HUDEP-2 (cell line): Measurements from ENCODE around the gene MRTFA.
"Not testable (repeated sequence)": the region's sequence is repeated elsewhere in the genome, so short reads cannot be mapped to it uniquely, and the experiment has no call there.

Experiments used
- DNase-seq, 76 experiments: peaks; one replicate each; lab custom pipeline; 2025; ENCODE audit not compliant: unreplicated experiment in 76 of 76; lab: John Stamatoyannopoulos, UW

Gene MRTFA

DNA sequence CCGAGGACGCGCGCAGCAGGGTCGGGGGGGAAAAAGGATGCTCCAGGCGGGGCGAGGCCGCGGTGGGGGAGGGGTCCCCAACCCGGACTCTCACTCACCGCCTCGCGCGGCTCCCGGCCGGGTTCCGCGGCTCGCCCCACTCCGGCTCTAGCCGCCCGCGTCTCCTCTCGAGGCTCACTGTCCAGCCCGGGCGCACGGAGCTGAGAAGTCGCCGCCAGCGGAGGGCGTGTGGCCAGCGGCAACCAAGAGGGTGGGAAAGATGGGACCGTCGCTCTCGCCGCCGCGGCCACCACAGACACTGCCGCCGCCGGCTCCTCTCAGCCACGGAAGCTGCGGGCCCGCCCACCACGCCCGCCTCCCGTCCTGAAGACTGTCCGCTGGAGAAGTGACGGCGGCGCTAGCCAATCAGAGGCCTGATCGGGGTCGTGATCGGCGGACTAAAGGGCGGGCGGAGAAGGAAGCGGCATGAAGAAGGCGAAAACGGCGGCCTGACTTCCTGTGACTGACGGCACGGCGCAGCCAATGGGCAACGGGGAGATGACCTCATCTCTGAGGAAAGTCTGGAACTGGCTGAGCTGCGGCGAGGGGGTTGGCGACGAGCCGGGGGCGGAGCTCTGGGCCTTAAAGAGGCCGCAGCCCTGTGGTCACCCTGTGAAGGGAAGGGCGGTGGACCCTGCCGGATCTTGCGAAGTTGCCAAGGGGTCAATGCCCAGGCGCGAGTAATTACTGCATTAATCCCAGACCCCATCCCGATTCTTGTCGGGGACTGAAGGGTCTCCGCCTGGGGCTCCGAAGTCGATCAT lies at the start of gene MRTFA:
TSS of gene MRTFA (minus strand) at position 340 of the 803 bp plus-strand sequence.
- DNase-seq: peak in 75 of 76 experiments; percentile 88 to 100 (median 99)

DNA sequence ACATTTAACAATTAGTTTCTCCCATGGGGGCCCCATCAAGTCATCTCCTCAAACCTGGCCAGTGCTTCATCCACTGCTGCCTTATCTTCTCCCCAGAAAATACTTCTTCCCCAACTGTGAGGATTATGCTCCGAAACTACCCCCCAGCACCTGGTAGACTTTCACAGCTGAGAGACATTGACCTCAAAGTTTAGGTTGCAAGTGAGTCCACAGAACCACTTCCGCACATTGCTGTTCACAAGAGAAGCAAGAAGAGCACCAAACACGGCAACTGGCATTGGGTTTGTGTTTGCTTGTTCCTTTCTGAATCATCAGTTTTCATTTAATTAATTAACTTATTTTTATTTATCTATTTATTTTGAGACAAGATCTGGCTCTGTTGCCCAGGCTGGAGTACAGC lies 48.9 kb upstream of the MRTFA start:
- DNase-seq: no peak

DNA sequence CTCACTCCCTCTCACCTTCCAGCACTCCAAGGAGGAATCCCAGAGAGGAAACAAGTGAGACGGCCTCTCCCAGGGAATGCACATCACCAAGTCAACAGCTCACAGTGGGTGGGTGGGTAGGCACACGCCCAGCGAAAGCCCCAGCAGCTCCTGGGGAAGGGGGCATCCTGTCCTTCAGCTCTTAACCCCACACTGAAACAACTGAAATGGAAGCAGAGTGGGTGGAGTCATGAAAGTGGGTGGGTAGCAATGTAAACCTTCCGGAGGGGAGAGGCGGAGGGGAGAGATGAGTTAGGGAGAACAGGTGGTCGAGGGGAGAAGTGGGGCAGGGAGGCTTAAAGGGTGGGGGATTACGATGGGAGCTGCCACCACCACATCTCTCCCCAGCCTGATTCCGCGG lies 48.2 kb upstream of the MRTFA start:
- DNase-seq: no peak

DNA sequence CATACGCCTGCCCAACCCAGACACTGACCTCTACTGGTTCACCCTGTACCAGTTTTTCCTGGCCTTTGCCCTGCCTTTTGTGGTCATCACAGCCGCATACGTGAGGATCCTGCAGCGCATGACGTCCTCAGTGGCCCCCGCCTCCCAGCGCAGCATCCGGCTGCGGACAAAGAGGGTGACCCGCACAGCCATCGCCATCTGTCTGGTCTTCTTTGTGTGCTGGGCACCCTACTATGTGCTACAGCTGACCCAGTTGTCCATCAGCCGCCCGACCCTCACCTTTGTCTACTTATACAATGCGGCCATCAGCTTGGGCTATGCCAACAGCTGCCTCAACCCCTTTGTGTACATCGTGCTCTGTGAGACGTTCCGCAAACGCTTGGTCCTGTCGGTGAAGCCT lies 44.9 kb upstream of the MRTFA start:
- DNase-seq: no peak

DNA sequence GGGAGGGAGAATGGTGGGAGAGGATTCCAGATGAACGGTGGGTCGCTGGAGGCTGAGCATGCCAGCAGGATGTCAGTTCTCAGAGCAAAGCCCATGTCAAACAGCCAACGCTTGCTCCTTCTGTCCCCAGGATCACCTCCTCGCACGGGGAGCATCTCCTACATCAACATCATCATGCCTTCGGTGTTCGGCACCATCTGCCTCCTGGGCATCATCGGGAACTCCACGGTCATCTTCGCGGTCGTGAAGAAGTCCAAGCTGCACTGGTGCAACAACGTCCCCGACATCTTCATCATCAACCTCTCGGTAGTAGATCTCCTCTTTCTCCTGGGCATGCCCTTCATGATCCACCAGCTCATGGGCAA lies 44.3 kb upstream of the MRTFA start:
- DNase-seq: no peak

- DNase-seq: no peak
Observed at GRCh38 chr22:40679964-40680818, 43.7 kb upstream of the MRTFA start.

DNA sequence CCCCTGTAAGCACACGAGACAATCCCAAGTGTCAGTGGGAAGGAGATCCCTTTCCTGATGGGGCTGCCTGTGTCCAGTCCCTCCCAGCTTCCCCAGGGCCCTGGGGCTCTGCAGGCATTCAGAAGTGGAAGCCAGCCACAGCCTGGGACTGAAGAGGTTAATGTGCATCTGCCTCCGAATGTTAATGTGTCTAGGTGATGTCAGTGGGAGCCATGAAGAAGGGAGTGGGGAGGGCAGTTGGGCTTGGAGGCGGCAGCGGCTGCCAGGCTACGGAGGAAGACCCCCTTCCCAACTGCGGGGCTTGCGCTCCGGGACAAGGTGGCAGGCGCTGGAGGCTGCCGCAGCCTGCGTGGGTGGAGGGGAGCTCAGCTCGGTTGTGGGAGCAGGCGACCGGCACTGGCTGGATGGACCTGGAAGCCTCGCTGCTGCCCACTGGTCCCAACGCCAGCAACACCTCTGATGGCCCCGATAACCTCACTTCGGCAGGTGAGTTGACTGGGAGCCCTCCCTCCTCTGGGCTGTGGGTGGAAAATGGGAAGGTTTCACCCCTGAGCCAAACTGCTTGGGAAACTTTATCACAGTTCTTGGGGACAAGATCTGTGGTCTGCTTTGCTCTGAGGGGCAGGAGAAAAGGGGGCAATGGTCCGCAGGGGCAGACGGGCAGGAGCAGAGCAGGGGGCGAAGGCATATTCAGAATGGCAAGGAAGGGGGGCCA lies 42.9 kb upstream of the MRTFA start, which contains the start of gene MCHR1:
TSS of gene MCHR1 (plus strand) at position 236 of the 715 bp plus-strand sequence. CDS start at position 405, 169 bp downstream.
- no peak for DNase-seq

DNA sequence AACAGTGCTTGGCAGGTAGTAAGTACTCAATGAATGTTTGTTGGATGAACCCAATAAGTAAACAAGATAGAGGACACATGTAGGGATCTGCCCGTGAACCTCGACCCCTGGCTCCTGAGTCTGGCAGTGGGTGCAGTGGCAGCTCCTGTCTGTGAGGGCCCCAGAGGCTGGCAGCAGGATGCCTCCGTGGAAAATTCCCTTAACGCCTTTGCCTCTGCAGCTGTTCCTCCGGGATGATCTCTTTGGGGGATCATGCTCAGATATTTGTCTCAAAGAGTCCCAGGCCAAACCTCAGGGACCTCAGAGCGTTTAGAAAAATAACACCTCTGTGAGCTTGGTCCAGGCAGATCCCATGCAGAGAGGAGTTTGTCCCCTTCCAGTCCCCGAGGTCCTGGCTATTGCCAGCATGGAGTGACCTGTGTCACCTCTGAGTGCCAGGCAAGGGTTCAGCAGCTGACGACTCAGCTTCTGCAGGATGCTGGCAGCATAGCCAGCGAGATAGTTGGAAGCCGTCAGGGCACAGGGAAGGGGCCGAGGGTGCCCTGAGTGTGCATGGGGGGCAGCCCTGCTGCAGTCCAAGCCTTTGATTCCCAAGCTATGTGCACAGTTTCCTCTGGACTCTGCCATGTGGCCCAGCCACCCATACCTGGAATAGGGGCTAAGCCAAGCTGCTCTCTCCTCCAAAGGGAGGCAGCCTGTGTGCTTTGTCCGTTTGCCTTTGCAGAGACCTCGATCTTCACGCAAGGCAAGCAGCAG lies 42.2 kb upstream of the MRTFA start:
- no peak for DNase-seq

DNA sequence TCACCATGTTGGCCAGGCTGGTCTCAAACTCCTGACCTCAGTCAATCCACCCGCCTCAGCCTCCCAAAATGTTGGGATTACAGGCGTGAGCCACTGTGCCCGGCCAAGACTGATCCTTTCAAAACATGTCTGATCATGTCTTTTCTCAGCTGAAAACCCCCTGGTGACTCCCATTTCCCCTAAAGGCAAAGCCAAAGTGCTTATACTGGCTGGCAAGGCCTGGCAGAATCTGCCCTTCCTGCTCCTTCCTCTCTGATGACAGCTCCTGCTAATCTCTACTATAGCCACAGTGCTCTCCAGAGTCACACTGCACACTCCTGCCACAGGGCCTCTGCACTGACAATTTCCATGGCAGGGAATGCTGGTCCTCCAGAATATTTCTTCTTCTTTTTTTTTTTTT lies 40.1 kb upstream of the MRTFA start:
- no peak for DNase-seq

DNA sequence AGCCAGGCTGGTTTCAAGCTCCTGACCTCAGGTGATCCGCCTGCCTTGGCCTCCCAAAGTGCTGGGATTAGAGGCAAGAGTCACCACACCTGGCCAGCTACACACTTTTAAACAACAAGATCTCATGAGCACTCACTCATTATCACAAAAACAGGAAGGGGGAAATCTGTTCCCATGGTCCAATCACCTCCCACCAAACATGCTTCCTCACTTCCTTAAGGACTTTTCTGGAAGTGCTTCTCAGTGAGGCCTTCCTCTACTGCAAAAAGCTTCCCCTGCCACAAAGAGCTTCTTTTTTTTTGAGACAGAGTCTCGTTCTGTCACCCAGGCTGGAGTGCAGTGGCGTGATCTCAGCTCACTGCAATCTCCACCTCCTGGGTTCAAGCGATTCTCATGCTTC lies 39.6 kb upstream of the MRTFA start:
- not testable (repeated sequence) for DNase-seq

- DNase-seq: no peak
Observed at GRCh38 chr22:40674274-40674673, 37.8 kb upstream of the MRTFA start.

- DNase-seq: no peak
Observed at GRCh38 chr22:40673017-40673416, 36.5 kb upstream of the MRTFA start.

- no peak for DNase-seq
Observed at GRCh38 chr22:40671796-40672360, 35.4 kb upstream of the MRTFA start.

- no peak for DNase-seq
Observed at GRCh38 chr22:40671369-40671768, 34.9 kb upstream of the MRTFA start.

DNA sequence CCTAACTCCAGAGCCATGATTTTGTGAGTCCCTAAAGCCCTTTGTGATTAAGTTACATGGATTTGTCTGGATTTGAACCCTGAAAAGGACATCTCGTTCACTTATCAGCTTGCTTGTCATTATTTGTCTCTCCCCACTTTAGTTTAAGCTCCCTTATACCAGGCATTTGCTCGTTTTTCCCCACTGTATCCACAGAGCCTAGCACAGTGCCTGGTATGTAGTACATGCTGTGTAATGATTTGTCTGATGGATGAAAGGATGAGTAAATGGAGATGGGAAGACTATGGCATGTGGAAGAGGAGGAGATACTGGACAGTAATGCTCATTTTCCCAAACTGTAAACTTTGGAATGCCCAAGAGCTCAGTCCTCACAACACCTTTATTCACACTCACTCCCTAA lies 33.5 kb upstream of the MRTFA start:
- DNase-seq: no peak

DNA sequence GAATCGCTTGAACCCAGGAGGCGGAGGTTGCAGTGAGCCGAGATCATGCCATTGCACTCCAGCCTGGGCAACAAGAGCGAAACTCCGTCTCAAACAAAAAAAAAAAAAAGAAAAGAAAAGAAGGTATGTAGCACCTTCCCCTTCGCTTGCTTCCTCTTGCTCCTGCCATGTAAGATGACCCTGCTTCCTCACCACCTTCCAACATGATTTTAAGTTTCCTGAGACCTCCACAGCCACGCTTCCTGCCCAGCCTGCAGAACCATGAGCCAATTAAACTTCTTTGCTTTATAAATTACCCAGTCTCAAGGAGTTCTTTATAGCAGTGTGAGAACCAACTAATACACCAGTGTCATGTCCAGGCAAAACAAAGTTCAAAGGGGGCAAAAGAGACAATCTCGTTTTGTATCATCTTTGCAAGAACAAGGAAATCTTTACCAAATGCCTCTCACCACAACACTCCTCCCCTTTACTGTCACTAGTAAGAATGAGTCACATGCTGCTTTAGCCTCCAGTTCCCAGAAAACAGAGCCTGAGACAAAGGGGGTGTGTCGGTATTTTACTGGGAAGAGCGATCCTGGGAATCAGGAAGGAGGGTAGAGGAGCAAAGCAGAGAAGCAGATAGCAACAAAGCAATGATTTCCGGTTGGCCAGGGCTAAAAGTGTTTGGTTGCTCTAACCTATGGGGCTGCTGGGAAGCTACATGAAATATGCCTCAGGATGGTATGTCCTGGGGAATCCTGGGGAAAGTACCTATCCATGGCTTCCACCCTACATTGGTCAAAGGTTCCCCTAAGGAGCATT lies 32.3 kb upstream of the MRTFA start:
- no peak for DNase-seq

DNA sequence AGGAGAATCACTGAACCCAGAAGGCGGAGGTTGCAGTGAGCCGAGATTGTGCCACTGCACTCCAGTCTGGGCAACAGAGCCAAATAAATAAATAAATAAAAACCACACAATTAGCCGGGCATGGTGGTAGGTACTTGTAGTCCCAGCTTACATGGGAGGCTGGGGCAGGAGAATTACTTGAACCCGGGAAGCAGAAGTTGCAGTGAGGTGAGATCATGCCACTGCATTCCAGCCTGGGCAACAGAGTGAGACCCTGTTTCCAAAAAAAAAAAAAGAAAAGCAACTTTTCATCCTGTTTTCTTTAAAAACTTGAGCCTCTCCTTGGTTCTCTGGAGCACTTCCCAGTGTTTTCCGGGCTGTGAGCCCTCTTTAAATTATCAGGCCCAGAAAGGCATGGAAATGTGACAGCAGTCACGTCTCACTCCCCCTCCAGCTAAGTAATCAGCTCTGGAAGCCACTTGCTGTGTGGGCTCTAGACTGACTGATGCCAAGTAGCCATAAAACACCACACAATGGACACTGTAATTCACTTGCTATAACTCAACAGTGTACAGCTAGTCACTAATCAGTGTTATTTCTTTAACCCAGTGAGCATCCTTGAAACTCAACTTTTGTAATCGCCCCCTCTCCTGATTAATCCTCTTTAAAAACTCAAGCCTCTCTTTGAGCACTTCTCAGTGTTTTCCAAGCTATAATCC lies 29.8 kb upstream of the MRTFA start:
- peak in 1 of 76 experiments; percentile 2 for DNase-seq

- DNase-seq: no peak
Observed at GRCh38 chr22:40665312-40665711, 28.8 kb upstream of the MRTFA start.

GRCh38 chr22:40661671-40662070 lies 25.2 kb upstream of the MRTFA start:
- no peak for DNase-seq
